ENCODE measurements around the gene DPP10.

- no peak for TF ChIP-seq RAD21 (IDR thresholded peaks at IDR 0.05; ENCODE audit: low read depth)
- TF ChIP-seq REST (IDR thresholded peaks at IDR 0.05; ENCODE audit: low read depth), result no peak
- TF ChIP-seq TAF1 (IDR thresholded peaks at IDR 0.05; ENCODE audit: low read depth), result no peak
- TF ChIP-seq TCF12 (IDR thresholded peaks at IDR 0.05; ENCODE audit: low read depth), result no peak
- no peak for TF ChIP-seq EP300 (IDR thresholded peaks at IDR 0.05; ENCODE audit: borderline replicate concordance)
- no peak for TF ChIP-seq MAX (IDR thresholded peaks at IDR 0.05)
- TF ChIP-seq NFIC (IDR thresholded peaks at IDR 0.05), result no peak
- no peak for TF ChIP-seq CEBPB (IDR thresholded peaks at IDR 0.05)
Observed at GRCh38 chr2:115290478-115290877, 848.0 kb downstream of the DPP10 start.

Data from Ishikawa (cell line).